ENCODE results near the gene AK3.

Gene AK3

GRCh38 chr9:4701526-4701925, 39.5 kb downstream of the AK3 start:
- DNase-seq = no peak

GRCh38 chr9:4700932-4701331, 40.1 kb downstream of the AK3 start:
- DNase-seq = no peak

- no peak for DNase-seq
Observed at GRCh38 chr9:4700091-4700490, 40.9 kb downstream of the AK3 start.

DNA sequence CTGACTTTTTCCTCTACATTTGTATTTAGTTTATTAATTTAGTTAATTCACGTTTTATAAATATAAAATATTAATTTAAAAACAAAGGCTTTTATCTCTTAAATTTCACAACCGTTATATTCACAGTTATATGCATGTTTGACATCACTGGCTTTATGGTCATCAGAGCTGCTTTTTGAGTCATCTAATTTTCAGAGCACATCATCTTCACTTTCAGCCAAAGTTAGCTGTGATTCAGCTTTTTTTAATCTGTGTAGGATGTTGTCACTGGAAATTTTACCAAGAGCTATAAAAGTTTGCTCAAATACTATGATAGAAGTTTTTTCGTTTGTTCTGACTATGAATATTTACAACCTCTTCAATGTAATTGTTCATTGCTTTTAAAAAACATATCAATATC, 49.2 kb downstream of the AK3 start:
- no peak for DNase-seq

DNA sequence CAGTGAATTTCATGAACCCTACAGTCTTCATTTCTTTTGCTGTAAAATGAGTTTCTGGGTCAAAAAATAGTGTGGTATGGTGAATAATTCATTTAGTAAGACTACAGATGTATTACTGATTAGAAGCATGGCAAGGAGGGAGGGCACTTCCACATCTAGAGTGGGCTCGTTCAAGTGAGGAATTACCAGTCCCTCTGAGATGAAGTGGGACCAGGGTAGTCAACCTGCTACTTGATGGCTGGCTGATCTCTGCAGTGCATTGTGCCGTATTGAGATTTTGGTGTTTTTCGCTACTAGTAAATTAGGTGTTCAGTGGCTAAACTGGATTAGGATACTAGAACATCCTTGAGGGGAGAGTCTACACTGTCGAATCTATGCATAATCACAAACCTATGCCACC, 50.9 kb downstream of the AK3 start:
- DNase-seq = no peak

DNA sequence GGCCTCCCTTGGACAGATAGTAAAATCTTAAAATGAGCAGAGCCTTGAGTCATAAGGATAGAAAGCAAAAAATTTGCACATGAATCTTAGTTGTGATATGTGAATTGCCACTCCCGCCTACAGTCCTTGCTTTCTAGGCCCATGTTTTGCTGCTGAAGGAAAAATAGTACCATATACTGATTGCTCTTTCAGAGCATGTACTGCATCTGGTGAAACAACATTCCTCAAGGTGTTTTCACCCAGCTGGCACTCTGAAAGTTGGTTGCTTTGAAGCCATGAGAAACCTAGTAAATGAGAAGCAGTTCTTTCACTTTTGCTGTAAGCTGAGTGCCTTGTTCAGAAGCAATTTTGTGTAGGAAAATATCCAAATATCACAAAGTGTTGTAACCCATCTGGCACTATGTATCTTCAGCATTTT, 51.3 kb downstream of the AK3 start:
- no peak for DNase-seq

DNA sequence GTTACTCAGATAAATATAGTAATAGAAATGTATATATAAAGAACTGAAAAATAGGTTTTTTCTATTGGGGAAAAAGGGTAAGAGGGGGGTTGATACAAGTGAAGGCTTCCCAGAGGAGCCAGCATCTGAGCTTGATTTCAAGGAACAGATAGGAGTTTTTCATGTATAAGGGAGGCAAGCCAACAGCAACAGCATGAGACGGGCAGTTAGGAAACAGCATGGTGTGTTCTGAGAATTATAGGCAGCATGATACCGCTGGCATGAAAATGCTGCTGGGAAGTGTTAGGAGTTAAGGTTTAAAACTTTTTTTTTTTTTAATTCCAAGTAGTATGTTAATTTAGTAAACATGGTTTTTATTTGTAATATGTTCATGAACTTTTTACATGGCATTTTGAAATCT, 52.0 kb downstream of the AK3 start:
- DNase-seq = no peak

- no peak for DNase-seq
Observed at GRCh38 chr9:4686584-4686983, 54.4 kb downstream of the AK3 start.

DNA sequence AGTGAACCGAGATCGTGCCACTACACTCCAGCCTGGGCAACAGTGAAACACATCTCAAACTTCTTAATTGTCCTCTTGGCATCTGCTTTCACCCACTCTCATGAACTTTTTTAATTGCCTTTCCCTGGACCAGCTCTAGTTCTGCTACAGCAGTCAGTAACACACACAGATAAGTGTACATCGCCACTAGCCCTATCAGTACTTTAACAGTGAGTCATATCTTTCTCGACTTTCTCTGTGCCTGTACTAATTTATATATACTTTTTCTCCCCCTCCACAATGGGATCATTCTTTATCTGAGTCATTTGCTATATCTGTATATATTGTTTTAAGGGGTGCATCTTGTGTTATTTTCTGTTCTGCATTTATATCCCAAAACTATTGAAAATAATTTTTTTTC, 54.9 kb downstream of the AK3 start:
- no peak for DNase-seq

DNA sequence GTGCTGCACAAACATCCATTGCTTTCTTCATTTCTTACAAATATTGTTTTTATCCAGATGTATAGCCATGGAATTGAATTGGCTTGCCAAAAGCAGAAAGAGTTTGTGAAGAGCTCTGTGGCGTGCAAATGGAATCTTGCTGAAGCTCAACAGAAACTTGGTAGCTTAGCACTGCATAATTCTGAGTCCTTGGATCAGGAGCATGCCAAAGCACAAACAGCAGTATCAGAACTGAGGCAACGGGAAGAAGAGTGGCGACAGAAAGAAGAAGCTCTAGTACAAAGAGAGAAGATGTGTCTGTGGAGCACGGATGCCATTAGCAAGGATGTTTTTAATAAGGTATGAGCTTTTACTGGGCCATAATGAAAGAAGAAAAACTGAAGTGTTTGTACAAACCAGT, 56.2 kb downstream of the AK3 start:
- no peak for DNase-seq

DNA sequence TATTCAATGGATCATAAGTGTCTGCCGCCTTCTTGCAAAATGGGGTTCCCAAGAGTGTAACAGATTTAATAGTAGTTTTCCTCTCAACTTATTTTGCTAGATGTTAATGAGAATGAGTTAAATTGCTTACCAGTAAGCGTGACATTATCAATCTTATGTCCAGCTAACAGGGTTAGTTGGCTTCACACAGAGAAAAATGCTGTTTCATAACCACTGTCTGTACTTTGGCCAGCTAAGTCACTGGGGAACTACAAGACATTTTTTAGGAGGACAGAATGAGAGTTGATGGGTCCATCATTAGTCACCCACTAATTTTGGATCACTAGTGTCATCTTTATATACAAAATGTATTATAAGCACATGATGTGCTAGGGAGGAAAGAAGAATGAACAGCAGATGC, 60.3 kb downstream of the AK3 start:
- DNase-seq = no peak

- no peak for DNase-seq
Observed at GRCh38 chr9:4680173-4680525, 60.9 kb downstream of the AK3 start.

DNA sequence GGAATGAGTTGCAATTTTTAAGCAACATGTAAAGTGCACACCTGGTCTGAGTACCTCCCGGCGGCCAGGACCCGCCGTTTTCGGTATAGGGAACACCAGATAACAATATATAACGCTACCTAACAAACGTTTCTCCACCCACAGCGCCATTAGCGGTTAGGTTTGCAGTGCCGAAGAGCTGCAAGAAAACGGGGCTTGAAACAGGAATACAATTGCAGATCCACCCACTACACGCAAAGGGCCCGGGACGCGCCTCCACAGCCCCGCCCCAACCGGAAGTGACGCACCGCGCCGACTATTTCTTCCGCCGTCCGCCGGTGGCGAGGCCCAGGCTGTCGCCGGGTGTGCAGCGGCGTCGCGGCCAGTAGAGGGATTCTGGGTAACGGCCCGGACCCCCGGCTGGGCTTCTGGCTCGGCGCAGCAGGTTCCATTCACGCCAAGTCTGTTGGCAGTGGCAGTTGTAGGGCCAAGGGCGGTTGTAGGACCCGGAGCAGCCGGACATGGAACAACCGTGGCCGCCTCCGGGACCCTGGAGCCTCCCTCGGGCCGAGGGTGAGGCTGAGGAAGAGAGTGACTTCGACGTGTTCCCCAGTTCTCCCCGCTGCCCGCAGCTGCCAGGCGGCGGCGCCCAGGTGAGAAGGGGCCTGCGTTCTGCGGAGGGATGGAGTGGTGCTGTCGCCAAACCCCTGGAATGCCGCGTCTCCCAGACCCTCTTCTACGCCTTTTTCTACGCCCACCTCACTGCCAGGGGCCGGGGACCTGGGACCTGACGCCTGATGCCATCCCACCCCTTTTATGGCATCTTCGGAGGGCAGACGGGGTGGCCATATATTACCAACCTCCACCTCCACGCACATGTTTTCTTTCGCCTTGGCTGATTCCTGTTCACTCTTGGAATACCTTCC, 61.5 kb downstream of the AK3 start, which contains the start of gene CDC37L1:
Gene CDC37L1, plus strand, starts transcription at position 302 of the 905 bp plus-strand sequence. Its CDS starts 199 bp downstream, at position 501.
- DNase-seq = peak; percentile 91

DNA sequence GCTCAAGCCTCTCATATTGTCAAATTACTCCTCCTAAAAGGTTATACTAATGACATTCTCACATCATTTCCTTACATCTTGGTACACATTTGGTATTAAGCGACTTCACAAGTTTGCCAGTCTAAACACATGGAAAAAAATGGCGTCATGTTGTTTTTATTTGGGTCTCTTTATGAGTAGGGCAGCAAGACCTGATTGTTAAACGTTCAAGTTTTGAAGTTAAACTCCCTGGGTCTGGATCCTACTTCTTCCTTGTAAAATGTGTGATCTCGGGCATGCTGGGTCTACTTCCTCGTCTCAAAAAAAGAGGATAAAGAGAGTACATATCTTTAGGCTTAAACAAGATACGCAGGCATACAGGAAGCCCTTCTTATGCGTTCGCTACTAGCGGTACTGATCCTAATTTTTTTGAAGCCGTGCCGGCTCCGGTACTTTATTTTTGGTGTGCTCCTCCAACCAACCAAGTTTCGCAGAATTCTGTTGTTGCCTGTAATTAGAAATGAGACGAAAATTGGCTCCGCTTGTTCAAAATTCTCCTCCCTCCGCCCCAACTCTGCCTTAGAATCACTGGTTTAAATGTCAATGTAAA, 62.2 kb downstream of the AK3 start:
- DNase-seq = peak; percentile 43

- DNase-seq = no peak
Observed at GRCh38 chr9:4677392-4677791, 63.6 kb downstream of the AK3 start.

DNA sequence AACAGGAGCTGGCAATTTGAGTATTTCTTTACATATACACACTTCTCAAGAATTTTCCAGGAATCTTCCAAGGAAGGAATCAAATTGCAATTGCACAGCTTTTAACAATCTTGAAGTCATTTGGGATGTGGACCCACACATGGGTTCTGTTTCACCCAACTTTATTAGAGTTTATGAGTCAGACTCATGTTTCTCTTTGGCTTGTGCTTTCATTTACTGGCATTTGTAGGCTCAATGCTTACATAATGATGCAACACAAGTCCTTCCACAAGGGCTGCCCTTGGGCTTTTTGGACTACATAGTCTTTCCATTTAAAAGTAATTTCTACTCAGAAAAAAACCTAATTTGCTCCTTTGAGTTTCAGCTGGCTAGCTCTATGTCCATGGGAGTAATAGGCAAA, 66.2 kb downstream of the AK3 start:
- no peak for DNase-seq

- no peak for DNase-seq
Observed at GRCh38 chr9:4671737-4672136, 69.3 kb downstream of the AK3 start.

GRCh38 chr9:4670591-4670990, 70.4 kb downstream of the AK3 start:
- DNase-seq = peak; percentile 65

- DNase-seq = no peak
Observed at GRCh38 chr9:4669890-4670289, 71.1 kb downstream of the AK3 start.

DNA sequence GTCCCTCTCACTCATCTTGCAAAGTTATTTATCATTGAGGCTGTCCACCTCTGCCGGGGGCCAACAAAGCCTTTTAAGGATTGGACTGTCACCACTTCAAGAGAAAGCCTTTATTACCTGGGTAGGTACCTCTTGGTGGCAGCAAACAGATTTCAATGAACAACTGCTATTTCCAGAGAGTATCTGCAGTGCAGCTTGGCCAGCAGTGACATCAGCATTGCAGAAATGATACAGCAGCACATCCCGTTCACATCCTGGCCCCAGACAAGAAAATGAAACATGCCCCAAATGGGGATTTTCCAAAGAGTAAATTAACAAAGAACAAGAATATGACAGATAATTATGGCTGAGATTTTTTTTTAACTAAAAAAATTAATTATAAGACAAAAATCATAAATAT, 72.4 kb downstream of the AK3 start:
- no peak for DNase-seq

DNA sequence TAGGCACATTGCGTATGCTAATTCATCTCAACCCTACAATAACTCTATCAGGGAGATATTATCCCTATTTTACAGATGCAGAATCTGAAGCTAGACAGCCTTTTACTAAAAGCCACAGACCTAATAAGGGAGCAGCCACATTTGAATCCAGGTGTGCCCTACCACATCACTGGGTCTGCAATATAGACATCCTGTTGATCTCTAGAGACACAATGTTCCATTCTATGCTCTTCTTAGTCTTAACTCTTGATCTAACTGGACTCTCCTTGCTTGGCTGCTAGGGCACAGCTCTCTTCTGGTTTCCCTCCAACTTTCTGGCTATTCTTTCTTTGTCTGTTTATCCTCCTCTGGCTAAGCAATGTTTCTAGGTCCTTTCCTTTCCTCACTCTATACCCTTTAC, 73.3 kb downstream of the AK3 start:
- DNase-seq = no peak

DNA sequence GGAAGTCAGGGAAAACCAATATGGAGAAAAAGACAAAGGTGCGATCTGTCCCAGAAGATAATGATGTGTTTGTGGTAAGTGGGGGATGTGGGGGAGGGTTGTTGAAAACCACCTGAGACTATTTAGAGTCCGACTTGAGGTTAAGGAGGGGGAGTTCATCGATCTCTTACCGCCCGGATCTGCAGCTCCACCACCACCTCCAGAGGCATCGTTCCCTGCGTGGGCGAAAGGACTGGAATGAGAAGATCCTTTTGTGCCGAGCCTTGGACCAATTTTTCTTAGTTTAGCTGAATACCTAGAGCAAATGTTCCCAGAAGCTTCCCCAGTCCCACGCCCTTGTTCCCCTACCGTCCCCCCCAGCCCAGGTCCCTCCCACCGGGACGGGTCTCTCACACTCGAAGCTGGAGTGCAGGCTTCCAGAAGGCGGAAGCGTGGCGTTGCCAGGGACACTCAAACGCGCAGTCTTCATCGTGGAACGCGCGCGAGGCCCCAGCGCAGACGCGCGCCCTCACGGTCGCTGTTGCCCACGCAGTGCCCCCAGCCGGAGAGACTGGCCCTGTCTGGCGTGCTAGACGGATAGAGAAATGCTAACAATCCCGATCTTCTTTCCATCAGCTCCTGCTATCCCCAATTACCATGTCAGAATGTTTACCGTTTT, 74.8 kb downstream of the AK3 start, which contains the start of gene SPATA6L:
Gene SPATA6L, minus strand, starts transcription at position 439 of the 658 bp plus-strand sequence. Its CDS starts 230 bp downstream, at position 209.
- DNase-seq = no peak

GRCh38 chr9:4665357-4665756, 75.6 kb downstream of the AK3 start:
- DNase-seq = no peak

DNA sequence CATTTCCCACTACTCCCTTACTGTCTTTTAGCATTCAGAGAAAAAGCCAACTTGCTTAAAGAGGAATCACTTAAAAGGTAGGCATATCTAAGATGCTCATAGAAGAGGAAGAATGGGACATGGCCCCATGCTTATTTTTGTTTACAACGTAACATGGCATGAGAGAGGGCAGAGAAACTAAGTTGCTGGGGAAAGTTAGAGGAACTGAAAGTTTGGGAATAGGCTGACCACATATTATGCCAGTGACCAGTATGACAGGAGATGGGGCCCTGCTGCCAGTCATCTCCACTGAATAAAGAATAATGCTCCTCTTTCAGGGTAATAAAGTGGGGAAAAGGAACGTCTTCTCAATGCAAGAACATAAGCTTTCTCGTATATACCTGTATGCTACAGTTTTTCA, 77.0 kb downstream of the AK3 start:
- no peak for DNase-seq
